Peyer's patch (tissue), 4 donors: ENCODE results near the gene THAP11. TPM values are rescaled to one million over a fixed set of nuclear protein-coding genes. Genes with fewer than 3 reads are reported as not detected.

Experiments used
- DNase-seq, 3 donors: peaks; one replicate each; pipeline ENCODE4 v3.0.0-alpha.2; 2017 to 2019
- H3K27ac ChIP-seq, 4 donors: fragments of 200-600 bp; sonication (generic); one replicate each; pipeline ENCODE4 v1.5.1; 2016 to 2019
- H3K27me3 ChIP-seq, 2 donors: fragments of 200-600 bp; sonication (generic); one replicate each; pipeline ENCODE4 v1.5.1; 2019
- H3K36me3 ChIP-seq, 3 donors: fragments of 200-600 bp; sonication (generic); one replicate each; pipeline ENCODE4 v1.5.1; 2016 to 2019
- H3K4me1 ChIP-seq, 4 donors: fragments of 200-600 bp; sonication (generic); one replicate each; pipeline ENCODE4 v1.5.1; 2016 to 2019
- H3K4me3 ChIP-seq, 4 donors: fragments of 200-600 bp; sonication (generic); 1 replicate in 3 of 4; 2 replicates in 1 of 4; pipeline ENCODE4 v1.5.1; 2016 to 2019; ENCODE audit warnings: mild to moderate bottlenecking in 1 of 4
- H3K9me3 ChIP-seq, 4 donors: fragments of 200-600 bp; sonication (generic); one replicate each; pipeline ENCODE4 v1.5.1; 2016 to 2019; ENCODE audit warnings: mild to moderate bottlenecking in 1 of 4
- POLR2A ChIP-seq, 2 donors: fragments of 450-650 bp; IDR thresholded peaks; one replicate each; pipeline ENCODE4 v1.5.1; 2017; ENCODE audit warnings: antibody characterized with exemption in 2 of 2, mild to moderate bottlenecking in 2 of 2, moderate library complexity in 2 of 2
- total RNA-seq, 4 donors: library from RNA; depleted of rRNA; stranded (reverse); fragments of >200 nt; gene quantifications; one replicate each; pipeline ENCODE4 v1.1.0, GENCODE V29; 2016
- TF ChIP-seq, protein P1 (sequence below), 6 experiments: fragments of 450-650 bp in 4 of 6; fragments of 200-600 bp in 2 of 6; sonication (generic) in 1 of 6; IDR thresholded peaks; one replicate each; pipeline ENCODE4 v1.5.1; 2017 to 2019; ENCODE audit warnings: antibody characterized with exemption in 6 of 6, mild to moderate bottlenecking in 3 of 6, moderate library complexity in 1 of 6

The THAP11 gene
- total RNA-seq, 4 donors from 2014 or later, result 23.9 to 38.2 (median 31.7) TPM

DNA sequence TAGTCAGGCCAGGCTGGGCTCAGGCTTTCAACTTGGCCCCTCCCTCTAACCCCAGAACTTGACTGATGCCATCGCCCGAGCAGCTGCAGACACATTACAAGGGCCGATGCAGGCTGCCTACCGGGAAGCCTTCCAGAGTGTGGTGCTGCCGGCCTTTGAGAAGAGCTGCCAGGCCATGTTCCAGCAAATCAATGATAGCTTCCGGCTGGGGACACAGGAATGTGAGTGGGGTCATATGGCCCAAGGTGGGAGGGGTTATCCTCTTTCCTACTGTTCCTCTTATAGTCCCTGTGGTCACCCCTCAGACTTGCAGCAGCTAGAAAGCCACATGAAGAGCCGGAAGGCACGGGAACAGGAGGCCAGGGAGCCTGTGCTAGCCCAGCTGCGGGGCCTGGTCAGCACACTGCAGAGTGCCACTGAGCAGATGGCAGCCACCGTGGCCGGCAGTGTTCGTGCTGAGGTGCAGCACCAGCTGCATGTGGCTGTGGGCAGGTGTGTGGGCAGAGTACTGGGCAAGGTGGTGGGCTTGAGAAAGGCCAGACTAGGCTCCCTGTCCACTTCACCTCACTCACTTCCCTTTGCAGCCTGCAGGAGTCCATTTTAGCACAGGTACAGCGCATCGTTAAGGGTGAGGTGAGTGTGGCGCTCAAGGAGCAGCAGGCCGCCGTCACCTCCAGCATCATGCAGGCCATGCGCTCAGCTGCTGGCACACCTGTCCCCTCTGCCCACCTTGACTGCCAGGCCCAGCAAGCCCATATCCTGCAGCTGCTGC is 40.4 kb downstream of the THAP11 start:
- H3K27ac ChIP-seq, result peak overlapping the region in 2 of 4 donors; percentile 59 to 69
- peaks cover 0 to 85% (median 7%) of the 10 kb centered on the region in 3 donors for H3K36me3 ChIP-seq

DNA sequence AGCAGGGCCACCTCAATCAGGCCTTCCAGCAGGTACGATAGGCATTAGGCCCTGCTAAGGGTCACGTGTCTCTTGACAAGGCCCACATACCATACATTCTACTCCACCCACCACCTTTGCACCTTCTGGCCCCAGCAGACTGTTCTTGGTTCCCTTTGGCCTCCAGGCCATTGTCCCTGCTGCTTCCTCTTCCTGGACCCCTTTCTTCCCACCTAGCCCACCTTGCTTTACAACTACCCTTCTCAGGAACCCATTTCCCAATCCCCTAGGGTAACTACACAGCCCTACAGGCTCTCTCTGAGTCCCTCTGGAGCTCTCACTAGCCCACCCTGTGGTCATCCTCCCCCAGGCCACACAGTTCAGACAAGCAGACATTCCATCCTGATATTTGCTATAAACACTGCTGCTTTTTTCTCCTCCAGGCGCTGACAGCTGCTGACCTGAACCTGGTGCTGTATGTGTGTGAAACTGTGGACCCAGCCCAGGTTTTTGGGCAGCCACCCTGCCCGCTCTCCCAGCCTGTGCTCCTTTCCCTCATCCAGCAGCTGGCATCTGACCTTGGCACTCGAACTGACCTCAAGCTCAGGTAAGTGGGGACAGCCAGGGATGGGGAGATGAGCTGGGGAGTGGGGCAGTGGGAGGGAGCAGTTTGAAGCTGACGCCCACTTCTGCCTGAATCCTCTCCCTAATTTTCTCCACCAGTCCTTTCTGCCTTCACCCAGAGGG is 41.2 kb downstream of the THAP11 start:
- Histone ChIP-seq H3K4me1 (peaks cover 0 to 17% (median 0%) of the 10 kb centered on the region in 4 donors), H3K4me3 (no peak overlapping the region), H3K36me3 (peaks cover 0 to 77% (median 7%) of the 10 kb centered on the region in 3 donors), H3K27me3 (no peaks in the 10 kb centered on the region), H3K27ac (peak overlapping the region in 2 of 4 donors; percentile 59 to 69), H3K9me3 (no peaks in the 10 kb centered on the region)
- TF ChIP-seq, protein P1, sequence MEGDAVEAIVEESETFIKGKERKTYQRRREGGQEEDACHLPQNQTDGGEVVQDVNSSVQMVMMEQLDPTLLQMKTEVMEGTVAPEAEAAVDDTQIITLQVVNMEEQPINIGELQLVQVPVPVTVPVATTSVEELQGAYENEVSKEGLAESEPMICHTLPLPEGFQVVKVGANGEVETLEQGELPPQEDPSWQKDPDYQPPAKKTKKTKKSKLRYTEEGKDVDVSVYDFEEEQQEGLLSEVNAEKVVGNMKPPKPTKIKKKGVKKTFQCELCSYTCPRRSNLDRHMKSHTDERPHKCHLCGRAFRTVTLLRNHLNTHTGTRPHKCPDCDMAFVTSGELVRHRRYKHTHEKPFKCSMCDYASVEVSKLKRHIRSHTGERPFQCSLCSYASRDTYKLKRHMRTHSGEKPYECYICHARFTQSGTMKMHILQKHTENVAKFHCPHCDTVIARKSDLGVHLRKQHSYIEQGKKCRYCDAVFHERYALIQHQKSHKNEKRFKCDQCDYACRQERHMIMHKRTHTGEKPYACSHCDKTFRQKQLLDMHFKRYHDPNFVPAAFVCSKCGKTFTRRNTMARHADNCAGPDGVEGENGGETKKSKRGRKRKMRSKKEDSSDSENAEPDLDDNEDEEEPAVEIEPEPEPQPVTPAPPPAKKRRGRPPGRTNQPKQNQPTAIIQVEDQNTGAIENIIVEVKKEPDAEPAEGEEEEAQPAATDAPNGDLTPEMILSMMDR (IDR thresholded peaks at IDR 0.05), result peak in 1 of 6 experiments; percentile 90
- TF ChIP-seq POLR2A (IDR thresholded peaks at IDR 0.05), result no peak
- peak in 2 of 3 donors; percentile 67 to 75 for DNase-seq

More for the DNA sequence above, 40.4 kb downstream of the THAP11 start:
- H3K9me3 ChIP-seq, result no peaks in the 10 kb centered on the region
- no peak overlapping the region for H3K4me3 ChIP-seq
- no peaks in the 10 kb centered on the region for H3K27me3 ChIP-seq
- no peak for TF ChIP-seq POLR2A (IDR thresholded peaks at IDR 0.05)
- TF ChIP-seq, protein P1 (IDR thresholded peaks at IDR 0.05), result no peak
- H3K4me1 ChIP-seq, result peaks cover 0 to 17% (median 0%) of the 10 kb centered on the region in 4 donors
- no peak for DNase-seq

DNA sequence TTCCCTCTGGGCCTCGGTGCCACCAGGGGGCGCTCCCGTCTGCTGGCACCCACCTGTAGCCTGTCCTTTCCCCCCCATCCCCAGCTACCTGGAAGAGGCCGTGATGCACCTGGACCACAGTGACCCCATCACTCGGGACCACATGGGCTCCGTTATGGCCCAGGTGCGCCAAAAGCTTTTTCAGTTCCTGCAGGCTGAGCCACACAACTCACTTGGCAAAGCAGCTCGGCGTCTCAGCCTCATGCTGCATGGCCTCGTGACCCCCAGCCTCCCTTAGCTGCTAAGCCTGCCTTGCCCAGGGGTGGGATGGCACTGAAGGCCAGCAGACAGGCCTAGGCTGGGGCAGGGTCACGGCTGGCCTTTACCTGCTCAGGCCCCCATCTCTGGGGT is 41.7 kb downstream of the THAP11 start:
- peak overlapping the region in 2 of 4 donors; percentile 59 to 69 for H3K27ac ChIP-seq
- peaks cover 0 to 72% (median 4%) of the 10 kb centered on the region in 3 donors for H3K36me3 ChIP-seq

DNA sequence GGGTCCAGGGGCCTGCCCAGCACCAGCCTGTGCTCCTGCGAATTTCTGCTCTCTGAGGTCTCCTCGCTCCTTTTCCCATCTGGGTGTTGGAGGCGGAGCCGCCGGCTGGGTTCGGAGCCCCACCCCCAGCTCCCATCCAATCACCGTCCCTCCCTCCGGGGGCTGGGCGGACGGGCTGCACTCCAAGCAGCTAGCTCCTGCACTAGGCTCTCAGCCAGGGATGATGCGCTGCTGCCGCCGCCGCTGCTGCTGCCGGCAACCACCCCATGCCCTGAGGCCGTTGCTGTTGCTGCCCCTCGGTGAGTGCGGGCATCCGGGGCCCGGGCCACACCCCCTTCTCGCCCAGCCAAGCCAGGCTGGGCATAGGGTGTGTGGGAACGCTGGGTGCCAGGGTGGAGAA is 42.6 kb downstream of the THAP11 start, which contains the start of gene NRN1L:
TSS of gene NRN1L (plus strand) at position 202 of the 400 bp plus-strand sequence. CDS start at position 221, 19 bp downstream.
- H3K9me3 ChIP-seq, result no peaks in the 10 kb centered on the region
- H3K36me3 ChIP-seq, result peaks cover 0 to 63% (median under 1%) of the 10 kb centered on the region in 3 donors
- no peaks in the 10 kb centered on the region for H3K27me3 ChIP-seq
- H3K27ac ChIP-seq, result peak within 1 kb of the TSS in 2 of 4 donors; percentile 59 to 69
- H3K4me3 ChIP-seq, result no peak within 1 kb of the TSS
- TF ChIP-seq, protein P1 (IDR thresholded peaks at IDR 0.05), result no peak
- no peak for TF ChIP-seq POLR2A (IDR thresholded peaks at IDR 0.05)
- peak; percentile 31 to 77 (median 75) for DNase-seq
- H3K4me1 ChIP-seq, result peaks cover 0 to 17% (median 0%) of the 10 kb centered on the region in 4 donors

More for the DNA sequence above, 41.7 kb downstream of the THAP11 start:
- DNase-seq, result peak; percentile 74 to 85 (median 77)
- Histone ChIP-seq H3K4me3 (no peak overlapping the region), H3K27me3 (no peaks in the 10 kb centered on the region), H3K9me3 (no peaks in the 10 kb centered on the region), H3K4me1 (peaks cover 0 to 17% (median 0%) of the 10 kb centered on the region in 4 donors)
- no peak for TF ChIP-seq POLR2A (IDR thresholded peaks at IDR 0.05)
- TF ChIP-seq, protein P1 (IDR thresholded peaks at IDR 0.05), result peak in 5 of 6 experiments; percentile 68 to 83 (median 77)

DNA sequence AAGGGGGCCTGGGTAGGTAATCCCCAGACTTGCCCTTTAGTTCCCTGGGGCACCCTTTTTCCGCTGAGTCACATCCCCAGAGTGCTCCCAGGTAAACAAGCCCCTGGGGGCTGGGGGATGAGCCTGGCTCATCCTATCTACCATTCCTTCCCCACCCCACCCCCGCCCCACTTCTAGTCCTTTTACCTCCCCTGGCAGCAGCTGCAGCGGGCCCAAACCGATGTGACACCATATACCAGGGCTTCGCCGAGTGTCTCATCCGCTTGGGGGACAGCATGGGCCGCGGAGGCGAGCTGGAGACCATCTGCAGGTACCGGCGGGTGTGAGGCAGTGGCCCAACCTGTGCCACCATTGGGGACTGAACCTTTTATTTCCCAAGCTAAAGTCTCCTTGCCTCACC is 43.4 kb downstream of the THAP11 start:
- peaks cover 0 to 55% (median 0%) of the 10 kb centered on the region in 3 donors for H3K36me3 ChIP-seq
- H3K4me3 ChIP-seq, result no peak overlapping the region
- H3K9me3 ChIP-seq, result no peaks in the 10 kb centered on the region
- H3K4me1 ChIP-seq, result peaks cover 0 to 17% (median 0%) of the 10 kb centered on the region in 4 donors
- H3K27ac ChIP-seq, result no peak overlapping the region
- H3K27me3 ChIP-seq, result no peaks in the 10 kb centered on the region
- TF ChIP-seq, protein P1 (IDR thresholded peaks at IDR 0.05), result no peak
- TF ChIP-seq POLR2A (IDR thresholded peaks at IDR 0.05), result no peak
- DNase-seq, result no peak
